Mammary epithelial cell (primary cell): ENCODE data around the gene DSC3.

Experiments used
- EZH2 ChIP-seq: IDR thresholded peaks from 2 replicates; pipeline ENCODE4 v1.6.1; 2012; ENCODE audit warnings: low read length, inconsistent platforms, borderline replicate concordance
- TF ChIP-seq, protein P1 (sequence below), 2 donors: IDR thresholded peaks in 1 of 2; conservative IDR thresholded peaks in 1 of 2; 2 replicates each; pipeline ENCODE4 v1.5.1; 2011 to 2012; ENCODE audit warnings: inconsistent platforms in 2 of 2, low read length in 2 of 2, mild to moderate bottlenecking in 2 of 2, control low read depth in 1 of 2, low read depth in 1 of 2; ENCODE audit not compliant: insufficient read depth in 1 of 2; ENCODE audit errors: extremely low read depth in 1 of 2

DNA sequence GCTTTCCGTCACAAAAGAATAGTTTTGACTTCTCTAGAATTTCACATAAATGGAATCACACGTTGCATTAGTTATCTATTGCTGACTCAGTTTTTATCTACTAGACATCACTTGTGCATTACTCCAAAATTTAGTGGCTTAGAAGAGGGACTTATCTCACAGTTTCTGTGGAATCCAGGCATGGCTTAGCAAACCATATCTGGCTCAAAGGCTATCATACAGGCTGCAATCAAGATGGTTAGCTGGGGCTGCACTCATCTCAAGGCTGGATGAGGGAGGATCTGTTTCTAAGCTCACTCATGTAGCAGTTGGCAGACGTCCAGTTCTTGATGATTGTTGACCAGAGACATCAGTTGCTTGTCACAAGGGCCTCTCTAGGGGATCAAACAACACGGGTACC lies 6.6 kb upstream of the DSC3 start:
- TF ChIP-seq, protein P1, sequence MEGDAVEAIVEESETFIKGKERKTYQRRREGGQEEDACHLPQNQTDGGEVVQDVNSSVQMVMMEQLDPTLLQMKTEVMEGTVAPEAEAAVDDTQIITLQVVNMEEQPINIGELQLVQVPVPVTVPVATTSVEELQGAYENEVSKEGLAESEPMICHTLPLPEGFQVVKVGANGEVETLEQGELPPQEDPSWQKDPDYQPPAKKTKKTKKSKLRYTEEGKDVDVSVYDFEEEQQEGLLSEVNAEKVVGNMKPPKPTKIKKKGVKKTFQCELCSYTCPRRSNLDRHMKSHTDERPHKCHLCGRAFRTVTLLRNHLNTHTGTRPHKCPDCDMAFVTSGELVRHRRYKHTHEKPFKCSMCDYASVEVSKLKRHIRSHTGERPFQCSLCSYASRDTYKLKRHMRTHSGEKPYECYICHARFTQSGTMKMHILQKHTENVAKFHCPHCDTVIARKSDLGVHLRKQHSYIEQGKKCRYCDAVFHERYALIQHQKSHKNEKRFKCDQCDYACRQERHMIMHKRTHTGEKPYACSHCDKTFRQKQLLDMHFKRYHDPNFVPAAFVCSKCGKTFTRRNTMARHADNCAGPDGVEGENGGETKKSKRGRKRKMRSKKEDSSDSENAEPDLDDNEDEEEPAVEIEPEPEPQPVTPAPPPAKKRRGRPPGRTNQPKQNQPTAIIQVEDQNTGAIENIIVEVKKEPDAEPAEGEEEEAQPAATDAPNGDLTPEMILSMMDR (conservative IDR thresholded peaks at IDR 0.05 in 1 of 2, IDR thresholded peaks at IDR 0.05 in 1 of 2; ENCODE audit: extremely low read depth in 1 of 2, insufficient read depth in 1 of 2, low read depth in 1 of 2, low read length in 2 of 2) = no peak
- TF ChIP-seq EZH2 = no peak
